Measurements from ENCODE around the gene C10orf71.

- no peak for TF ChIP-seq EZH2 (IDR thresholded peaks at IDR 0.05)
- TF ChIP-seq CTCF (IDR thresholded peaks at IDR 0.05 in 2 of 3, conservative IDR thresholded peaks at IDR 0.05 in 1 of 3; ENCODE audit: borderline replicate concordance in 1 of 3, insufficient read depth in 1 of 3, low read depth in 2 of 3, low read length in 2 of 3) = no peak
- no peak for TF ChIP-seq ATF3 (IDR thresholded peaks at IDR 0.05)
- no peak for TF ChIP-seq SRF (IDR thresholded peaks at IDR 0.05; ENCODE audit: low read depth)
- no peak for TF ChIP-seq POLR2A (IDR thresholded peaks at IDR 0.05; ENCODE audit: borderline replicate concordance, extremely low read depth, insufficient read depth, insufficient read length)
- TF ChIP-seq SIN3A (IDR thresholded peaks at IDR 0.05; ENCODE audit: low read depth) = no peak
- TF ChIP-seq REST (IDR thresholded peaks at IDR 0.05; ENCODE audit: low read depth) = no peak
- no peak for TF ChIP-seq TCF7L2 (IDR thresholded peaks at IDR 0.05; ENCODE audit: borderline replicate concordance, extremely low read depth, insufficient read depth, insufficient read length)
- no peak for TF ChIP-seq CEBPB (IDR thresholded peaks at IDR 0.05; ENCODE audit: low read depth)
- TF ChIP-seq POLR2AphosphoS5 (IDR thresholded peaks at IDR 0.05; ENCODE audit: low read depth, low read length) = no peak
- no peak for TF ChIP-seq MAX (IDR thresholded peaks at IDR 0.05)
- no peak for TF ChIP-seq FOSL1 (IDR thresholded peaks at IDR 0.05; ENCODE audit: low read depth)
- no peak for TF ChIP-seq EZH2phosphoT487 (IDR thresholded peaks at IDR 0.05; ENCODE audit: borderline replicate concordance)
These were observed 2.6 kb upstream of the C10orf71 start for GRCh38 chr10:49296382-49296781.

All from HCT116 (cell line).